Measurements from ENCODE around the gene COA8.
A peak's percentile ranks its signal among the peaks of the same experiment; 100 is the strongest.

The COA8 gene

GRCh38 chr14:103526247-103526913 is 36.4 kb upstream of the COA8 start:
- DNase-seq, result no peak

GRCh38 chr14:103526914-103527248 is 35.9 kb upstream of the COA8 start:
- no peak for DNase-seq

DNA sequence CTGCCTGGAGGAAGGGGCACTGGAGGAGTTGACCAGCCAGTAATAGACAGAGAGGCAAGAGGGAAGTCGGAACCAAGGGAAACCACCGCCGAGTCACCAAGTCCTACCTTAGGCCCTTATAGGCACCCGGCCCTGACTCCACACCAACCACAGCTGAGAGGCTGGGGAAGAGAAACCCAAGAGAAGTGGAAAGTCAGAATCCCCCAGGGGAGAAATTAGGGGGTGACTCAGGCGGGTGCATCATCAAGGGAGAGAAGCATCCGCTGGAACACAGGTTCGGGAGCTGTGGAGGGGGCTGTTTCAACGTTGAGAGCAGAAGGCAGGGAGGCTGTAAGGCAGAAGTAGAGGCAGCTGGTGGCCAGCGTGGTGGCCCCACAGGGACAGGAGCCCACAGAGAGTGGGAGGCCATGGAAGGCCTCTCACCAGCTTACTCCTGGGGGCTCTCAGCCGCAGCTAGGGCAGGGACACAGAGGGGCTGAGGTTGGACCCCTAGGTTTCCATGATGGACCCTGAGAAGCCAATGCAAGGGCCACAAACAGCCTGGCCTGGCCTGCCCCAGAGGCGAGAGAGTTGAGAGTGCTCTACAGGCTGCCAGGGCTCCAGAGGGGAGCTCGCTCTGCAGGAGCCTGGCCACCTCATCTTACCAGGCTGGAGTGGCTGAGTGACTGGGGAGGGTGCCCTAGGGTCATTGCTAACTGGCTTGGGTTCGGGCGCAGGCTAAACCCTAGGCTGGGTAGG is 35.2 kb upstream of the COA8 start:
- DNase-seq, result no peak

- no peak for DNase-seq
Measured at GRCh38 chr14:103528146-103528586, 34.6 kb upstream of the COA8 start.

DNA sequence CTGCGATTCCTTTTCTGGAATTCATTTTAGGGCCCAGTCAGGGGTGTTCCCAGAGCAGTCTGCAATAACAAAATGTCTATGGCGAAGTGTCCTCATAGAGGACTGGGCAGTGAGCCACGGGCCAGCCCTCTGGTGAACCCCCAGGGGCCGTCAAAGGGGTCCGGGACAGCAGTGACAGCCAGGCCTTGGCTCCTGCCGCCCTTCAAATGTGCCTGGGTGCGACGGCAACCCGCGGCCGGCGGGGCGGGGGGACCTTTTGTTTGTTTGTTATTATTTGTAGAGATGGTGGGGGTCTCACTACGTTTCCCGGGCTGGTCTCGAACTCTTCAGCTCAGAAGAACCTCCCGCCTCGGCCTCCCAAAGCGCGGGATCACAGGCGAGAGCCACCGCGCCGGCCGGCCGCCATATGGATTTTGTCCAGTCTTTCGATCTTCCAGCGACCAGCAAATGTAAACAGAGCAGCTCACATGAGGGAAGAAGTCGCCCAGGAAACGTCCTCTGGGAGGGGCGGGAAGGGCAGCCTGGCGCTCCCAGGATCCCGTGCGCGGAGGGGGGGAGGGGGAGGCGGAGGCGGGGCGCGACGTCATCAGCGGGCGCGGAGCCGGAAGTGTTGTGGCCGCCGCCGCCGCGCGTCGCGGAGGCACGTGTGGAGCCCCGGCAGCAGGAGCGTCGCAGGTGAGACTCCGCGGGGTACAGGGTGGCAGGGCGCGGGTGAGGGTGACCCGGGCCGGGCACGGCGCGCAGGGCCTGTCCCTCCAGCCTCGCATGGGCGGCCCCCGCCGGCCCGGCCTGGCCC is 34.0 kb upstream of the COA8 start, which contains the start of gene TRMT61A:
Gene TRMT61A (plus strand): TSS at position 610 of the 796 bp plus-strand sequence. CDS start 783 bp downstream, outside the sequence.
- DNase-seq, result peak; percentile 82

DNA sequence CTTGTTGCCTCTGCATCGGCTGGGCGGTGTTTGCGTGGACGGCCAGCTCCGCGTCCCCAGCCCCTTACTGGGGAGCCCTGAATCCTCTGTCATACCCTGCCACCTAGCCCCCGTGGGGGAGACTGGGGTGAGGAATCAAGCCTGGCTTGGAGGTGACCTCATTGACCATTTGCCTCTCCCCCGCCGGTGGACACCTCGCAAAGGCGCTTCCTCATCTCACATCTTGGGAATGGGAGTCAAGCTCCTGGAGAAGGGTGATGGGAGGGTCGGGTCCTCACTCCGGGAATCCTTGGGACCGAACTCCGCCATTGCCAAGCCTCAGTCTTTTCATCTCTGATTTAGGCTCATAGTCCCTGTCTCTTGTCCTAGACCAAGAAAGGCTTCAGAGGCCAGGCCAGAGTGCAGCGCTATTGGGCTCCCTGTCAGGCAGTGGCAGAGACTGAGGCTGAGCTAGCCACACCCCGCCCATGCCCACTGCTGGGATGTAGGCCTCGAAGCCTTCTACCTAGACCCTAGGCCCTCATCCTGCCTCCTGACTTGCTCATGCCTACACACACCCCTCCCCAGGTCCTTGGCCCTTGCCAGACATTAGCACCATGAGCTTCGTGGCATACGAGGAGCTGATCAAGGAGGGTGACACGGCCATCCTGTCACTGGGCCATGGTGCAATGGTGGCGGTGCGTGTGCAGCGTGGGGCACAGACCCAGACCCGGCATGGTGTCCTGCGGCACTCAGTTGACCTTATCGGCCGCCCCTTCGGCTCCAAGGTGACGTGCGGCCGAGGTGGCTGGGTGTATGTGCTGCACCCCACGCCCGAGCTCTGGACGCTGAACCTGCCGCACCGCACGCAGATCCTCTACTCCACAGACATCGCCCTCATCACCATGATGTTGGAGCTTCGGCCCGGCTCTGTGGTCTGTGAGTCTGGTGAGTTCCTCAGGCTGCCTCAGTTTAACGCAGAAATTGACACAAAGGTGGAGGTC is 33.1 kb upstream of the COA8 start:
- no peak for DNase-seq

DNA sequence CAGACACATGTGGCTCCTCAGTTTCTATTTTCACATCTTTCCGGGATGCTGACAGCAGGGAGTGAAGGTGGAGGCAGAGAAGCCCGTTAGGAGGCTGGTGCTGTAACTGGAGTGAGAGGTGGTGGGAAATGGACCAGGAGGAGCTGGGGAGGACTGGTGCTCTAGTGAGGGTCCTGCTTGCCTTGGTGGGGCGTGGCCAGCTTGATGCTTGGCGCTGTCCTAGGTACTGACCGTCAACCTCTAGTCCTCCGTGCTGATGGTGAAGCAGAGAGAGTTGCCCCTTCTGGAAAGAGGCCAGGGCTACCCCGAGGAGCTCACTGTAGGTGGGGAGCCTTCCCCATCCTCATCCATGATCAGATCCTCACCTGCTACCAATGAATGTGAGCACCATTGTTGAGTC is 32.4 kb upstream of the COA8 start:
- DNase-seq, result no peak

GRCh38 chr14:103530831-103531230 is 31.9 kb upstream of the COA8 start:
- DNase-seq, result no peak

DNA sequence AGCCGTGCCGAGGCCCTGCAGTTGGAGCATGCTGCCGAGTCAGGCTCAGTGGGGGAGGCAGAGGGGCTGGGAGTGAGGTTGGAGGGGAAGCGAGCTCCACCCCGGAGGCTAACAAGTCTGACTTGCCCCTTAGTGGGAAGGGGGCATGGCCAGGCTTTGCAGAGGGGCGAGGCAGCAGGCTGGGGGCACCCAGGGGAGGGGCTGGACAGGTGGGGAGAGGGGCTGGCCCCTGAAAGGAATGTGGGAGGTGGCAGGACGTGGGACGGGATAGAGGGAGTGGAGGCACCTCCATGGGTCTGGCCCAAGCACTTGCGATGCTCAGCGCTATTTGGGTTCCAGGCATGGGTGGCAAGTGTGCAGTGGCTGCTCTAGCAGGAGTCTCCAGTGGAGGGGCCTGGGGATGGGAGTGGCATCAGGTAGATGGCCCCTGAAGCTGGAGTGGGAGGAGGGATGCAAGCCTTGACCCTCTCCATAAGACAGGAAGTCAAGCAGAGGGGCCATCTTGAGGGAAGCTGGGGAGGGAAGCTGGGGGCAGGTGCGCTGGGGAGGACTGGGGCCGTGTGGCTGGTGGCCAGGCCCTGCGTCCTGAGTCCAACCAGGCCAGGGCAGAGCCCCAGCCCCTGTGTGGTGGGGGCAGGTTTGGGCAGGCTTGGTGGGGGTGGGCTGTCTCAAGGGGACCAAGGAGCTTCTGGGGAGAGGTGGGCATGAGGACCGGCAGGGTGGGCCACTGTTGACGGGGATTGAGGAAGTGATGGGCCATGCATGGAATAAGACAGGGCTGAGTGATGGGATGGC is 31.1 kb upstream of the COA8 start:
- DNase-seq, result no peak

DNA sequence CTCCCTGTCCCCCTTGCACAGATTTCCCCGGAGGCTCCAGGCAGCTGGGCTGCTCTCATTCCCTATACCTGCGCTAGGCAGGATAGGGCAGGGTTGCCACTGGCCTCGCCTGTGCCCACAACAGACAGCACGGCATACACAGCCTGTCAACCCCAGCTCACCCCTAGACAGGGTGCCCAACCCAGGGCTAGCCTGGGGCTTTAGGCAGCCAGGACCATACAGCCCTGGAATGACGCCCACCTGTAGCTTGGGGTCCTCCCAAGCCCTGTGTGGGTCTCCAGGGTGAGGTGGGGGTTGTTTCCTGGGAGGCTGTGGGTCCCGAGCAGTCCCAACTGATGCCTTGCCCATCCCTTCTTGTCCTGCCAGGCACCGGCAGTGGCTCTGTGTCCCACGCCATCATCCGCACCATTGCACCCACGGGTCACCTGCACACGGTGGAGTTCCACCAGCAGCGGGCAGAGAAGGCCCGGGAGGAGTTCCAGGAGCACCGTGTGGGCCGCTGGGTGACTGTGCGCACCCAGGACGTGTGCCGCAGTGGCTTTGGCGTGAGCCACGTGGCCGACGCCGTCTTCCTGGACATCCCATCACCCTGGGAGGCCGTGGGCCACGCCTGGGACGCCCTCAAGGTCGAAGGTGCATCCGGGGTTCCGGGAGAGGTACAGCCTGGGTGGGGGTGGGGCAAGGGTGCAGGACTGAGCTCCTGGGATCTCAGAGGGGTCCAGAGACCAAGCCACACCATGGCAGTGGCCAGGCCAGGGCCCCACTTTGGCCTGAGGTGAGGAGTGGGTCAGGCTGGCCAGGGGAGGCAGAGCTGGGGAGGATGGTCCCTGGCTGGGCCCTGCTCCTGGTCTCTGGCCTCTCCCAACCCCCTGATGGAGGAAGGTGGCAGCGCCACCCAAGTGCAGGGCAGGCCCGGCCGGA is 30.3 kb upstream of the COA8 start:
- DNase-seq, result no peak

DNA sequence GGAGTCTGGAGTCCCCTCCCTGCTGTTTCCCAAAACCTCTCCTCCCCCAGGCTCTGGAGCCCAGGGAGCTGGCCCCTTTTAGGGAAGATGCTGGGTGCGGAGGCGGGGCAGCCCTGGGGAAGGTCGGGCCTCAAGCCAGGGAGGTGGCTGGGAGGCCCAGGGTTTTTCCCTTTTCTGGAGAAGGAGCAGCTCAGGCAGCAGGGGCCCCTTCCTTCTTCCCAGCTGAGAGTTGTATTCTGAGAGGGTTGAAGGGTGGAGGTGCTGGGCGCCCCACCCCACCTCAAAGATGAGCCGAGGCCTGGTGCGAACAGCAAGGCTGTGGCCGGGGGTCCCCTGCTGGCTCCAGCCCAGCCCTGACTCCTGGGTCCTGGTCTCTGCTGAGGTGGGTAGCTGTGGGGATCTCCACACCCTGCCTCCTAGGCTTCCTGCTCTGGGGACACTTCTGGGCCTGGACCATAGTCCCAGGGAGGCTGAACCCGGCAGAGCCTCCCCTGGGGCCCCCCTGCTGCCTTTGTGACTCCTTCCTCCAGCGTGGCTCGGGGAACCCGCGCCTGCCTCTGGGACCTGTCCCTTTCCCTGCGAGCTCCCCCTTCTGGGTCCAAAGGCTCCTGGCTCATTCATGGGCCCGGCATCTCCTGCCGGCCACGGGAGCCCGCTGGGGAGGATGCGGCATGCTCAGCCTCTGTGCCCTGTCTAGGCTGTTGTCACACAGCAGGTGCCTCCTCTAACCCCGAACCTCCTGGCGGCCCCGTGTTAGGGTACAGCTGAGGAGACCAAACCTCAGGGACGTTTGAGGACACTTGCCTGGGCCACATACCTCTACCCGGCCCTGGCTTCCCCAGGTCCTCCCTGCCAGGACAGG is 29.4 kb upstream of the COA8 start:
- DNase-seq, result no peak

DNA sequence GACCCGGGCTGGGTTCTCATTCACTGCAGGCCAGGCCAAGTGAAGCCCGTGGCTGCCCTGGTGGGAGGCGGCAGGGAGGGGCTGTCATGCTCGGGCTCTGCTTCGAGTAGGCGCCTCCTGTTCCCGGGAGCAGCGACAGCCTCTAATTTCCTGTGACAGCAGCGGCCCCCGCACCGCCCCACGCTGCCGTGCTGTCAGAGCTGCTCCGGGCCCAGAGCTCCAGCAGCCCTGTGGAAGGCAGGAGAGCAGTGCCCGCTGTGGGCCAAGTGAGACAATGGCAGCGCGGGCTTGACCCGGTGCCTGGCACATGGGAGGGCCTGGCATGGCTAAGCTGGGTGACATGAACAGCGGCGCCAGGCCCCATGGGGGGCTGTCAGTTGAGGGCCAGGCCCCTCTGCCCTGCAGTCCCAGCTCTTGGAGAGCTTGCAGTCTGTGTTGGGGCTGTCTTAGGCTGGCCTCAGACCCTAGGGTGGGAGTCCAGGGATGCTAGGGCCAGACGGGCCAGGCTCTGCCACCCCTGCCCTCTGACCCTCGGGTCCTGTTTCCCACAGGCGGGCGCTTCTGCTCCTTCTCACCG is 28.7 kb upstream of the COA8 start:
- no peak for DNase-seq

DNA sequence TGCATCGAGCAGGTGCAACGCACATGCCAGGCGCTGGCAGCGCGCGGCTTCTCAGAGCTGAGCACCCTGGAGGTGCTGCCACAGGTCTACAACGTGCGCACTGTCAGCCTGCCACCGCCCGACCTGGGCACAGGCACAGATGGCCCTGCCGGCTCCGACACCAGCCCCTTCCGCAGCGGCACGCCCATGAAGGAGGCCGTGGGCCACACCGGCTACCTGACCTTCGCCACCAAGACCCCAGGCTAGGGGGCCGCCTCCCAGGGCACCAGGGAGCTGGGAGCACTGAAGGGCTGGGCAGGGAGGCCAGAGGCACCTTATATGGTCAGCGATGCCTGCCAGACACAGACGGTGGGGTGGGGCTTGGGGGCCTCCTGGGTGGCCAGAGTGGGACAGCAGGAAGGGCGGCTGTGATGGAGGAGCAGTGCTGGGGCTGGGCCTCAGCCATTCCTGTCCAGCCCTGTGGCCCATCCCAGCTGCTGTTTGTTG is 28.1 kb upstream of the COA8 start:
- DNase-seq, result no peak

- DNase-seq, result no peak
Measured at GRCh38 chr14:103535081-103535890, 27.5 kb upstream of the COA8 start.

- no peak for DNase-seq
Measured at GRCh38 chr14:103535891-103536565, 26.7 kb upstream of the COA8 start.

GRCh38 chr14:103536693-103537092 is 26.1 kb upstream of the COA8 start:
- no peak for DNase-seq
